K562 (cell line): ENCODE results near the gene MPG.

ENCODE experiments used
- ADNP ChIP-seq: fragments of 200-800 bp; sonication (Bioruptor generic); IDR thresholded peaks from 2 replicates; pipeline ENCODE4 v1.6.1; 2016; ENCODE audit warnings: missing genetic modification characterization, missing compliant biosample characterization
- CTCF ChIP-seq, 3 experiments: IDR thresholded peaks in 2 of 3; conservative IDR thresholded peaks in 1 of 3; 2 replicates each; pipeline ENCODE4 v1.5.1; 2011 to 2012; ENCODE audit warnings: low read length in 3 of 3, mild to moderate bottlenecking in 3 of 3, control low read depth in 2 of 3, improper control_type of control experiment in 1 of 3, inconsistent platforms in 1 of 3, low read depth in 1 of 3, mixed read lengths in 1 of 3, moderate library complexity in 1 of 3; ENCODE audit not compliant: insufficient read depth in 2 of 3
- HNRNPUL1 ChIP-seq: fragments of 200-400 bp; formaldehyde crosslinking; IDR thresholded peaks from 2 replicates; pipeline ENCODE4 v1.6.1; 2017; ENCODE audit warnings: low read length
- MAZ ChIP-seq, 2 experiments: fragments of 450-650 bp in 1 of 2; sonication (generic) in 1 of 2; formaldehyde crosslinking; IDR thresholded peaks in 1 of 2; conservative IDR thresholded peaks in 1 of 2; 2 replicates each; pipeline versions ENCODE4 v1.4.0 to v1.5.0; 2020; ENCODE audit warnings: mild to moderate bottlenecking in 1 of 2, missing genetic modification reagents in 1 of 2
- MTA2 ChIP-seq: fragments of 450-650 bp; IDR thresholded peaks from 2 replicates; pipeline ENCODE4 v1.6.1; 2016; ENCODE audit warnings: low read depth
- ZNF232 ChIP-seq: sonication (generic); formaldehyde crosslinking; IDR thresholded peaks from 2 replicates; pipeline ENCODE4 v1.8.0; 2022; ENCODE audit warnings: mild to moderate bottlenecking, missing genetic modification reagents

- TF ChIP-seq HNRNPUL1 = no peak
- no peak for TF ChIP-seq CTCF (IDR thresholded peaks at IDR 0.05 in 2 of 3, conservative IDR thresholded peaks at IDR 0.05 in 1 of 3; ENCODE audit: insufficient read depth in 2 of 3, low read depth in 1 of 3, low read length in 3 of 3)
- TF ChIP-seq MTA2 = no peak
- no peak for TF ChIP-seq ZNF232 (CRISPR knock-in tag)
- no peak for TF ChIP-seq ADNP (tag)
- TF ChIP-seq MAZ (CRISPR knock-in tag; conservative IDR thresholded peaks at IDR 0.05 in 1 of 2, IDR thresholded peaks at IDR 0.05 in 1 of 2) = no peak
These were observed 40.5 kb upstream of the MPG start for GRCh38 chr16:37511-37910.
